Stimulated activated CD4-positive, alpha-beta T cell treated with anti-CD3 and anti-CD28 coated beads, Interleukin-2, amount 100 ng/mL, for 48 hours (primary cell): ENCODE measurements around the gene CAP2.

Experiments
- DNase-seq, 2 donors: peaks; one replicate each; pipeline ENCODE4 v3.0.0-alpha.2; 2020

Gene CAP2, protein sequence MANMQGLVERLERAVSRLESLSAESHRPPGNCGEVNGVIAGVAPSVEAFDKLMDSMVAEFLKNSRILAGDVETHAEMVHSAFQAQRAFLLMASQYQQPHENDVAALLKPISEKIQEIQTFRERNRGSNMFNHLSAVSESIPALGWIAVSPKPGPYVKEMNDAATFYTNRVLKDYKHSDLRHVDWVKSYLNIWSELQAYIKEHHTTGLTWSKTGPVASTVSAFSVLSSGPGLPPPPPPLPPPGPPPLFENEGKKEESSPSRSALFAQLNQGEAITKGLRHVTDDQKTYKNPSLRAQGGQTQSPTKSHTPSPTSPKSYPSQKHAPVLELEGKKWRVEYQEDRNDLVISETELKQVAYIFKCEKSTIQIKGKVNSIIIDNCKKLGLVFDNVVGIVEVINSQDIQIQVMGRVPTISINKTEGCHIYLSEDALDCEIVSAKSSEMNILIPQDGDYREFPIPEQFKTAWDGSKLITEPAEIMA

DNA sequence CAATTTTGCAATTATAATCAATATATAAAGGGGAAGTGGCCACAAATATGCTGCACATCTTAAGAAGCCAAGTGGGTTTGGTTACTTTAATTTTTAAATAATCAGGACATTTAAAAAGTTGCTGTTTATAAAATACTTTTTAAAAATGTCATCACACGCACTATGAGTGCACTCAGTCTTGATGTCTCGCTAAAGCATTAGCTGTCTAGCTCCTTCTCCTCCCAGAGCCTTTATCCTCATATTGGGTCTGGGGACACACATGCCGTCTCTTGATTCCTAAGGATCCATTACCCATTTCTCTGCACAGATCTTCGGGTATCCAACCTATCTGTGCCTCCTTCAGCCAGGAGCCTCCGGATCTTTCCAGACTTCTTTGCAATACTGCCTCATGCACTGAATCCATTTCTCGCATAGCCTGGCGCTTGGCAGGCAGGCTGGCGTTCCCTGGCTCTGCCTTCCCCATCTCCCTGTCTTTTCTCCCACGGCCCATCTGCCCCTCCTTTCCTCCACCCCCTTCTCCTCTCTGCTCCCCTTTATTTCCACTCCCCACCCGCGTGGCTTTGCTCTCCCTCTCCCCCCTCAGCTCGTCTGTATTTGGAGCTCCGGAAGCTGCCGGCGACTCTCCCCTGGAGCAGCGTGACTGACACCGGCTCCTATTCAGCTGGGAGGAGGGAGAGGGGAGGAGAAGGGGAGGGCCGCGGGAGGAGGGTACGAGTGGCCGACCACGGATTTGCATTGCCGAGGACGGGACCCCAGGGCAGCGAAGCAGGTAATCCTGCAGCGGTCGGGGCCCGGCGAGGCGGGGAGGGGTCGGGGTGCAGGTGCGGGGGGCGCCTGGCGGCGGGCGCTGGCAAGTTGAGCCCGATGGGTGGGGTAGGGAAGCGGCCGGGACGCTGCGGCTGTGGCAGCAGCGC lies at the start of gene CAP2:
Gene CAP2 (plus strand): TSS at position 618 of the 914 bp plus-strand sequence. CDS start 27,961 bp downstream, outside the sequence.
- no peak for DNase-seq

DNA sequence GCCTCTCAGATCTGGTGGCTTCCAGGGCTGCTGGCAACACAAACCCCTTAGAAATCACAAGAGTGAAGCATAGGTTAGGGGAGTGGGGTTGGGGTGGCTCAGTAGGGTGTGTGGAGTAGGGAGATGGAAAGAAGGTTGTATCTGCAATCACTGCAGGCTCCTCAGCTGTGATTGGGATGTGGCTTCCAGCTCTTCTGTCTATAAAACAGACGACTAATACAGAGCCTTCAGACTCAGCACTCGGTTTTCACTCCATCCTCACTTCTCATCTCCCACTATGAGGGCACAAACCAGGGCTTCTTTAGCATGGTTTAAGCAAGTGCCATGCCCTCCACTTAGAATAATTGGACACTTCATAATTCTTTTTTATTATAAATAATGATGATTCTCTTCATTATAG lies 46.4 kb upstream of the CAP2 start:
- DNase-seq, result no peak

DNA sequence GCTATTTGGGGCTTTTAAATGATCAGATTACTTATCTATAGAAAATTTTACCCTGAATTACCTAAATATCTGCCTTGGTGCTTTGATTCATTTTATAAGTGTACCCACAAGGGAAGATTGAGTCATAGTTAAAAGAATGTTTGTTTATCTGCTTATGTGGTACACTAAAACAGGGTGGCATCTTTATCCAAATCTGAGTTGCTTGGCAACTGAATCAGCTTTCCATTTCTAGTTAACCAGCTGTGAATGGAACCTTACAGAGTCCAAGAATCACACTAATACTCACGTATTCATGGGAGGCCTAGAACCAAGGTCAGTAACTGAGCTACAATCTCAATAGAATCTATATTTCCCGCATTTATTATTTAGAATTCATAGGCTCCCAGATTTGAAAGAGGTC lies 44.0 kb upstream of the CAP2 start:
- DNase-seq, result no peak

DNA sequence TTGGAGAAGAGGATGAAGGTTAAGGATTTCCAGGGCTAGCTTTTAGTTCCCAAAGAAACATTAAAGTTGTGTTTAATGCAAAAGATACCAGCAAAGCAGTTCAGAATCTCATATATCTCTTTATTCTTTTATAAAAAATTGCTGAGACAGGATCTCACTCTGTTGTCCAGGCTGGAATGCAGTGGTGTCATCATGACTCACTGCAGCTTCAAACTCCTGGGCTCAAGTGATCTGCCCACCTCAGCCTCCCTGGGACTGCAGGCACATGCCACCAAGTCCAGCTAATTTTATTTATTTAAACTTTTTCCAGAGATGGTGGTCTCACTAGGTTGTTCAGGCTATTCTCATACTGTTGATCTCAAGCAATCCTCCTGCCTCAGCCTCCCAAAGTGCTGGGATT lies 41.1 kb upstream of the CAP2 start:
- DNase-seq, result no peak

DNA sequence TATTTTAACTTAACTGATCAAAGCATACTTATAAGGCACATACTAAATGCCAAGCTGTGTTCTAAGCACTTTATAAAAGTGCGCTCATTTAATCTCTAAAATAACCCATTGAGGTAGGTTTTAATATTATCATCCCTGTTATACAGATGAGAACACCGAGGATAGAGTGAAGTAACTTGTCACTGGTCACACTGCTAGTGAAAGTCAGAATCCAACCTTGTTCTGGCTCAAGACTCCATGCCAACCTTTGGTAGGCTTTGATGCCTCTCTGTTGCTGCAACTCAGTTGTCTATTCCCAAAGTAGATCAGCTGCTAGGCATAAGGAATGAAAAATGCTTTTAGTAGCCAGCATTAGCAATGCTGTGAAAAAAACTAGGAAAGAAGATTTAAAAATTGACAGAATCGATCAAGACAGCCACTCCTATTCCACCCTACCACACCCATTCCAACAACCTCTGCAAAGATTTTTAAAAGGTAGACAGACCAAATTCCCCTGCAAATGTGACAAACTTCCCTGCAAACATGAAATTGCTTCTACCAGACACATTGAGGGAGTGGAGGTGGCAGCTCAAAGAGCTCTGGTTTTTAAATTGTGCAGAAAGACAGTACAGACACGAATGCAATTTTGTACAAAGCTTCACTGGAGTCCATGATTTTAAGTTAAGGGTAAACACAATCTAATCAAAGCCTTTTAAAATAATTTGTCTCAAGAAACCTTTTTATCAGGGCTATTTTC lies 39.8 kb upstream of the CAP2 start:
- no peak for DNase-seq

DNA sequence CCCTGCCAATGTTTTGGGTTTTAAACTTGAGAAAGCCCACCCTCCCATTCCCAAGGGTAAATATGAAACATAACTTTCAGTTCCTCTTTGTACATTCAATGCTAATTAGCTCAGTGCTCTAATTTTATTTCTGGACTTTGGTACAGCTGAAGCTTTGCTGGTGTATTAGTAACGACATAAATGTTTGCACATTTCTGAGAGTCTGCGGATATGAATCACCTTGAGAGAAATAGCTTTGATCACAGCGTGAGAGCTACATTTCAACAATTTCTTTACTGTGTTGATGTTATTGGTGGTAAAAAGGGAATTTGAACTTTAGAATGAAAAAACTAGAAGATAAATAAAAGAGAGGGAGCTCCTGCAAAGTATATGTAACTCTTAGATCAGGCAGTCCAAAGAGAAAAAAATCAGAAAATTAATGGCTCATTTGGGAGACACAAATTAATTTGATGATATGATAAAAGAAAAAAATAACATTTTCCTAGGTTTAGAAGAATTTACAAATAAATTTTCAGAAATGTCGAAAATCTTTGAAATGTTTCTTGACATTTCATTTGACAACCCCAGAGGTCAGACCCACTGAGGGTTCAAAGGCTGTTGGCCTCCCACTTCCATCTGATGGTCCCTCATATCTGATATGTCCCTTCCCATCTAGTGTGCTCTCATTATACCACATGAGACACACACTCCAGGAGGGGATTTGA lies 38.5 kb upstream of the CAP2 start:
- no peak for DNase-seq

DNA sequence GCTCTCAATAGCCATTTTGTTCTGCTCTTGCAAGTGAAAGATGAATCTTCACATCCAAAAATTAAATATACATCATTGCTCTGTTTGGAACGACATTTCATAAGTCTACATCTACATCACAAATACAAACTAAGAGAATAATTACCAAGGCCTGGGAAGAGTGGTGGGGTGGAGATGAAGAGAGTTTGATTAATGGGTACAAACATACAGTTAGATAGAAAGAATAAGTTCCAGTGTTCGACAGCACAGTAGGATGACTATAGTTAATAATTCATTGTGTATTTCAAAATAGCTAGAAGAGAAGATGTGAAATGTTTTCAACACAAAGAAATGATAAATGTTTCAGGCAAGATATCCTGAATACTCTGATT lies 38.0 kb upstream of the CAP2 start:
- DNase-seq, result no peak

DNA sequence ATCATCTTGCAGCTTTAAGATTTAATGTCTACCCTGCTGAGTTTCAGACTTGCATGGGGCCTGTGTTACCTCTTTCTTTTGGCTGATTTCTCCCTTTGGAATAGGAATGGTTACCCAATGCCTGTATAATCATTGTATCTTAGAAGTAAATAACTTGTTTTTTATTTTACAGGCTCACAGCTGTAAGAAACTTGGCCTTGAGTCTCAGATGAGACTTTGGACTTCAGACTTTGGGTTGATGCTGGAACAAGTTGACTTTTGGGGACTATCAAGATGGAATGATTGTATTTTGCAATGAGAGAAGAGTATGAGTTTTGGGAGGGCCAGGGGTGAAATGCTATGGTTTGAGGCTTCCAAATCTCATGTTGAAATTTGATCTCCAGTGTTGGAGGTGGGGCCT lies 34.9 kb upstream of the CAP2 start:
- DNase-seq, result no peak

DNA sequence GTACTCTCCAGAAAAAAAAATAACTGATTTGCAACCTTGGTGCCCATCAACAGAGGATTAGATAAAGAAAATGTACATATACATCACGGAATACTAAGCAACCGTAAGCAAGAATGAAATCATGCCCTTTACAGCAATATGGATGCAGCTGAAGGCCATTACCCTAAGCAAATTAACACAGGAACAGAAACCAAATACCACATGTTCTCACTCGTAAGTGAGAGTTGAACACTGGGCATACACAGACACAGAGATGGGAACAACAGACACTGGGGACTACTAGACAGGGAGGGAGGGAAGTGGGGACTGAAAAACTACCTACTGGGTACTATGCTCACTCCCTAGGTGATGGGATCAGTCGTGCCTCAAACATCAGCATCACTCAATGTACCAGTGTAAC lies 32.8 kb upstream of the CAP2 start:
- DNase-seq, result no peak

DNA sequence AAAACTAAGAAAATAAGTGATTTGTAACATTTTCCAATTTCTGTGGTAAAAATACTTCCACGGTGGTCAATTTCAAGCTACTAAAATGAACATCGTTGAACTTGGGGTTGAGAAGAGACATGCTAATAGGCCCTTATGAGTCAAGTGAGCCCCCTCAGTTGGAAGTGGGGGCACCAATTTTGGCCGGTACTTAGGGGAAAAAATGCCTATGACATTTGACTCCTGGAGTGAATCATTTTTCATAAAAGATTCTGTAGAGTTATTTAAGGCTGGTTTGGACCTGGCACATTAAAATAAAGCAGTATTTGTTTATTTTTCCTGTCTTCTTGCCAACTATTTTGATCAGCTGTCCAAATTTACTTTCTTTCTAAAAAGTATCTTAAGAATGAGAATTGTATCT lies 32.4 kb upstream of the CAP2 start:
- no peak for DNase-seq

DNA sequence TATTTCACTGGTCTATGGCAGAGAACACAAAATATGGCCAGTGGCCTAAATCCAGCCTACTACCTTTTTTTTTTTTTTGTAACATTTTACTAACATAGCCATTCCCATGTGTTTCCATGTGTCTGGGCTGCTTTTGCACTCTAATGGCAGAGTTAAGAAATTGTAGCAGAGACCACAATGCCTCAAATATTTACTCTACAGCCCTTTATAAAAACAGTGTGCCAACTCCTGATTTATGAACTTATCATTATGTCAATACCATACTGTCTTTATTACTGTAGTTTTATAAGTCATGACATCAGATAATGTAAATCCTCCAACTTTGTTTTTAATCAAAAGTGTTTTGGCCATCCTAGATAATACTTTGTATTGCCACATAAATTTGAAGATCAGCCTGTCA lies 27.4 kb upstream of the CAP2 start:
- DNase-seq, result no peak

DNA sequence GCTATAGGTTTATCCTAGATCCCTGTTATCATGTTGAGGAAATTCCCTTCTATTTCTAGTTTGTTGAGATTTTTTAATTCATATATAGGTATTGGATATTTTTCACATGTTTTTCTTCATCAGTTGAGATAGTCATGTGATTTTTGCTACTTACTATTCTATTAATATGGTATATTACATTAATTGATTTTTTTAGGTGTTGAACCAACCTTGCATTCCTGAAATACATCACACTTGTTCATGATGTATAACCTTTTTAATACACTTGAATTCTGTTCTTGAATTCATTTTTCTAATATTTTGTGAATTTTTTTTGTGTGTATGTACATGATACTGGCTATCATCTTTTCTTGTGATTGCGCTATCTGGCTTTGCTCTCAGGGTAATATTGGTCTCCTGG lies 25.5 kb upstream of the CAP2 start:
- DNase-seq, result no peak

DNA sequence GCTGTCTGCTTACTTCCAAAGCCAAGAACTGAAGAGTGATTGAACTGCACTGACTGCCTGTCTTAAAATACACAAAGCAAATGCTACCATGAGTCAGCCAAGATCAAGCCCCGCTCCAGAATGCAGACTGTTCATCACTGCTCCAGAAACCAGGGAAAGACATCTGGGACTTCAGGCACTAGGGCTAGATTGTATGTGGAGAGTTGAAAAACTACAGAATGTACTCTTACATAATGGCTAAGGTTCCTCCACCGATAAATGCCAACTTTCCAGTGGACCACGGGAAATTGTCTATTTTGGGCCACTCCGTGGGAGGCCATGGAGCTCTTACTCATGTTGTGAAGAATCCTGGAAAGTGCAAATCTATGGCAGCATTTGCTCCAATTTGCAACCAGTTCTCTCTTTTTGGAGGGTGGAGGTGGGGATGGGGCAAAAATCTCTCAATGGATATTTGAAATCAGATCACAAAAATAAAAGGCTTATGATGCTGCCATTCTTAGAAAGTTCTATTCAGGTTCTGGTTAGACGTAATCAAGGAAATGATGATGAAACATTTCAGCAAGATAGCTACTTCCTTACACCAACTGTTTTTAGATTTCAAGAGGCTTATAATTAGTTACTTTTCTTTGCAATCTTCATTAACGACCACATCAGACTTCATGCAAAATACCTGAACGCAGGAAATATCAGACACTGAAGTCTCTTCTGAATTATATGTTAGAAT lies 11.8 kb upstream of the CAP2 start:
- DNase-seq, result no peak

DNA sequence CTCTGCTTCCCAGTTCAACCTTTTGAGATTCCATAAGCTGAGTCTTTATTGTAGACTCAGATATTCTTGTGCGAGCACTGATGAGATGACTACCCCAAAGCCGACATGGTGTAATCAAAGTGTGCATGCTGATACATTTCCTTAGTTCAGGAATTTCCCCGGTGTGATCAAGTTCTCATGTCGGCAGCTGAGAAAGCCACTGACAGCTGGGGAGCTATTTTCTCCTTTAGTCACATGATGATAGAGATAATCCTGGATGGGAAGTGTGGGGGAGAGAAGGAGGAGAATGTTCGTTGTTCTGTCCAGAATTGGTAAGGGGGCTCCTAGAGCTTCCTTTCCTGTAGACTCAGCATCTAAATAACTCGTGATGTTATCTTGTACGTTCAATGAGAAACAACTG lies 7.7 kb upstream of the CAP2 start:
- no peak for DNase-seq

DNA sequence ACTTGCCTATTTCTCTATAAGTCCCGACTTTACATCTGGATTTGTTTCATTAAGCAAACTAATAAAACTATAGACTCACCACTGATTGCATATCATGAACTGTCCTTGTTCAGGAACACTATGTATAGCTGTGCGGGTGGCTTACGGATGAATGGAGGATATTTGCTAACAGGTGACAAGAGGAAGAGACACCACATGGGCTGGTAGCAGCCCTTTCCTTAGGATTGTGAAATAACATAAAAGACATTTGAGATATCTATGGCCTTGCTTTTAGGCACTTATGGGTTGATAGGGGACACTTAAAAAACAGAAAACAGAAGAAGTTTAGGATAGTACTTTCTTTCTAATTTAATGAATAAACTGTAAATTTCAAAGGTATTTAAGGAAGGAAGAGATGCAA lies 5.0 kb upstream of the CAP2 start:
- DNase-seq, result no peak

DNA sequence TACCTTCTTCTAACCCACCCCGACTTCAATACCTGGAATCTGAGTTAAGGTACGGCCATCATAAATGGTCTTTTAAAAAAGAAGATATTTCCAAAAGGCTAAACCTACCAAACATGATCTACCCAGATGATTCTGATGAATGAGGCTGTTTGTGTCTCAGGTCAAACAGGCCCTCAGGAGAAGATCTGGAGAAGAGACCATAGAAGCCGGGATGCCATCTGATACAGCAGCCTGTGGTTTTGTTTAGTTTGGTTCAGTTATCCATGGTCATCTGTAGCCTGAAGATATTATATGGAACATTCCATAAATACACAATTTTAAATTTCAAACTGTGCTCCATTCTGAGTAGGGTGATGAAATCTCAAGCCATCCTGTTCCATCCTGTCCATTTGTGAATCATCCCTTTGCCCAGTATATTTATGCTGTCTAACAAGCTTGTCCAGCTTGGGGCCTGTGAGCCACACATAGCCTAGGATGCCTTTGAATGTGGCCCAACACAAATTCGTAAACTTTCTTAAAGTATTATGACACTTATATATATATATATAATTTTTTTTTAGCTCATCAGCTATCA lies 4.0 kb upstream of the CAP2 start:
- DNase-seq, result no peak

DNA sequence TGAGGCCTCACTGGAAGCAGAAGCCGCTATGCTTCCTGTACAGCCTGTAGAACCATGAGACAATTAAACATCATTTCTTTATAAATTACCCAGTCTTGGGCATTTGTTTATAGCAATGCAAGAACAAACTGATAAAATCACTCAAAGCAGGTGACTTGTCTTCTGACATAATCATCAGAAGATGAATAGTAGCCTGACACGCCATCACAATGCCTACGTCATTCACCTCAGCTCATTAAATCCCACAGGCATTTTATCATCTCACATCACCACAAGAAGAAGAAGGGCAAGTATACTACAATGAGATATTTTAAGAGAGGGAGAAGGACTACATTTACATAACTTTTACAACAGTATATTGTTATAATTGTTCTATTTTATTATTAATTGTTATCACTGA lies 3.1 kb upstream of the CAP2 start:
- DNase-seq, result no peak

DNA sequence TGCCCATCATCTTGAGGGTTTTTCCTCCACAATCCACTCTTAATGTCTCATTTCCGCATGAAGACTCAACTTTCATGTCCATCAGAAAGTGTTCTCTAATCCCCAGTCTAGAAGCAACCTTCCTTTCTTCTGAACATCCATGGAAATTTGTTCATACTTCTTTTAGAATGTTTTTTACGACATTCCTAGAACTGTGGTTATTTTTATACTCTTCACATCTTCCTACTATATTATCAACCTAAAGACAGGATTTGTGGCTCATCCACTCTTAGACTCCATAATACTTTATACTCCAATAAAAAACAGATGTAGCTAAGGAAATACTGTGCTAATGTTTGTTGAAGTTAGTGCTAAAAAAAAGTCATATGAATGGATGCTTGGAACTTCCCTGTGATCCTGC lies 1.4 kb upstream of the CAP2 start:
- DNase-seq, result no peak

DNA sequence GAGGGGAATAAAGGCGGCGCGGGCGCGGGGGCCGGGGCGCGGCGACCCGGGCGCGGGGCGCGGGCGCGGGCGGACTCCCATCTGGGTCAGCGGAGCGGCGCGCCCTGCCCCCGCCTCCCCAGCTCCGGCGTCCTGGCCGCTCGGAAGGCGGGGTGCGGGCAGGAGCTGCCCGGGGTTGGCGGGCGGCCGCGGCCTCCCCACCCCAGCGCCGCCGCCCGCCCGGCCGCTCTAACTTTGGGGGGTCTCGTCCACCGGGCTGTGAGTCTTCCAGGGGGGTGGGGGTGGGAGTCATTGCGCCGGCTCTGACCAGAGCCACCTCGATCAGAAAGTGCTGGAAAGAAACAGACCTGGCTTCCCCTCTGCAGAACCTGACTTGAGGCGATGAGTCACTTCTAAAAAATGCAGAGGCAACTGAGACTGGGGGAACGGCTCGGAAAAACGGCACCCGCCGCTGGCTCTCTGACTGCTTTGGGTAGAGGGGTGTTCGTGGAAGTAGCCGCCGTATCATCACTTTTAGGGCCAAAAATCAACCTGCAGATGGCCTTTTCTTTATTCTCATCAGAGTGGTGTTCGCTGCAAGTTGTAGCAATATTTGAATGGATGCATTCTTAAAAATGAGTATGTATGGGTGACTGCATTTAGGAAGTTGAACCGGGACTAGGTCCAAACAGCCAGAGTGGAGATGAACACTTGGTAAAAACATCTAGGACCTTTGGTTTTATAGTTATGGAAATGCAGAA lies 667 bp downstream of the CAP2 start:
- peak in 1 of 2 donors; percentile 2 for DNase-seq

DNA sequence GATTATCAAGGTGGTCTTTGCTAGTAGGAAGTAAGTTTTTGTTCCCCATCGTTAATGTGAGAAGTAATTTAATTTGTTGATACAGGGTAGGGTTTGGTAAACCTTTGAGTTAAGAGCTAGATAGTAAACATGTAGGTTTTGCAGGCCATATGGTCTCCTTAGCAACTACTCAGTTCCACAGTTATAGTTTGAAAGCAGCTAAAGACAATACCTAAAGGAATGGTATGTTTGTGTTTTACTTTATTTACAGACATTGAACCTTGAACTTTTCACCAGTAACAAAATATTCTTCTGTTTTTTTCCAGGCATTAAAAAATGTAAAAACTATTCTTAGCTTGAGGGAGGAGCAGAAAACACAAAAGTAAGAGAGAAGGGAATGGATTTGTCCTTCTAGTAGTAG lies 1.7 kb downstream of the CAP2 start:
- DNase-seq, result no peak

DNA sequence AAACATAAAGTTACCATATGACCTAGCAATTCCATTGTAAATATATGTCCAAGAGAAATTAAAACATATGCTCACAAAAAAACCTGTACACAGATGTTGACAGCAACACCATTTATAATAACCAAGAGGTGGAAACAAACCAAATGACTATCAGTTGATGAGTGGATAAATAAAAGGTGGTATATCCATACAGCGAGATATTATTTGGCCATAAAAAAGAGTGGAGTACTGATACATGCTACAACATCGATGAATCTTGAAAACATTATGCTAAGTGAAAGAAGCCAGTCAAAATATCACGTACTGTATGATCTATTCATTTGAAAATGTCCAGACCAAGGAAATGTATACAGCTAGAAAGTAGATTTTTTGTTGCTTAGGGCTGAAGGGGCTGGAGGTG lies 2.9 kb downstream of the CAP2 start:
- DNase-seq, result no peak
